GM18499 (cell line): ENCODE measurements around the gene IL1R2.

Experiments
- ATAC-seq: cut with Tn5 transposase; IDR thresholded peaks from one replicate; pipeline ENCODE4 v1.9.1; 2021; ENCODE audit warnings: moderate number of reproducible peaks; ENCODE audit not compliant: insufficient read depth, unreplicated experiment

IL1R2 gene

GRCh38 chr2:102070058-102070642 is 78.4 kb downstream of the IL1R2 start:
- no peak for ATAC-seq

- no peak for ATAC-seq
Measured at GRCh38 chr2:102072741-102073140, 81.0 kb downstream of the IL1R2 start.

- ATAC-seq, result no peak
Measured at GRCh38 chr2:102073168-102073724, 81.5 kb downstream of the IL1R2 start.

- no peak for ATAC-seq
Measured at GRCh38 chr2:102074152-102074783, 82.5 kb downstream of the IL1R2 start.

- no peak for ATAC-seq
Measured at GRCh38 chr2:102075479-102075878, 83.7 kb downstream of the IL1R2 start.

- ATAC-seq, result no peak
Measured at GRCh38 chr2:102076512-102076911, 84.8 kb downstream of the IL1R2 start.
